NCI-H2029 (cell line): ENCODE measurements around the gene DDOST.

Experiments used
- DNase-seq: peaks from one replicate; lab custom pipeline; 2025; lab: John Stamatoyannopoulos, UW

DDOST gene

DNA sequence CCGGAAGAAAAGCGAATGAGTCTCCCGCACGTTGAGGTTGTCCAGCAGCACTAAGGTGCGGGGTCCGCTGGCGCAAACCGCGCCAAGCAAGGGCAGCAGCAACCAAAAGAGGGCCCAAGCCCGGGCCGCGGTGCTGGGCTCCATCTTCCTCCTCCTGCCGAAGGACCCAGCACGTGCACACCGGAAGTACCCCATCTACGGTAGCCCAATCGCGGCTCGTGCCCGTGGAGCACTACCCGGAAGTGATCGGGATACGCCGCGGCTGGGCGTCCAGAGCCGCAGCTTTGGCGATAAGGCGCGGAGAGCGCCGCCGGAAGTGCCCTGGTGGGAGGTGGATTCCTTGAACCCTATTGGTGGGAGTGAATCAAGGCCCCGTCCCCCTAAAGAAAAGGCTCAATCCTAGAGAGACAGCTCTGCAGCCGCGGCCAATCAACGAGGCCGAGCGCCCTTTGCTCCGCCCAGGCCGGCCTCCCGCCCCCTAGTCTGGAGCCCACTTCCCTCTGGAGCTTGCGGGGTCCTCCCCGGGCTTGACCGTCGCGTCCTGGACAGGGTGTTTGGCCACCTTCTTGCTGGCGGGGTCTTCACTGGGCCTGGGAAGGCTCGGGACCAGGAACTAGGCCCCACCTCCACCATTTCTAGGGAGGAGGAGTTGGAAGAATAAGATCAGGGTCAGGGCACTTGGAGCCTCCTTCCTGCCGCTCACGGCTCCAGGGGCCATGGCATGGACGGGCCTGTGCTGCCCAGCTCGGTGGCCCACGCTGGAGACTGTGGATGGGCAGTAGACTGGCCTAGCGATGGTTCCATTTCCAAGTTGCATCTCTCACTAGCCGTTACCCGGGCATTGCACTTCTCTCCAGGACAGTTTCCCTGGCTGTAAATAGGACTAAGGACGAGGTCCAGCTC, at the start of gene DDOST:
Gene DDOST (minus strand): TSS at position 163 of the 903 bp plus-strand sequence. CDS start 19 bp downstream, at position 144.
- DNase-seq: peak; percentile 97

DNA sequence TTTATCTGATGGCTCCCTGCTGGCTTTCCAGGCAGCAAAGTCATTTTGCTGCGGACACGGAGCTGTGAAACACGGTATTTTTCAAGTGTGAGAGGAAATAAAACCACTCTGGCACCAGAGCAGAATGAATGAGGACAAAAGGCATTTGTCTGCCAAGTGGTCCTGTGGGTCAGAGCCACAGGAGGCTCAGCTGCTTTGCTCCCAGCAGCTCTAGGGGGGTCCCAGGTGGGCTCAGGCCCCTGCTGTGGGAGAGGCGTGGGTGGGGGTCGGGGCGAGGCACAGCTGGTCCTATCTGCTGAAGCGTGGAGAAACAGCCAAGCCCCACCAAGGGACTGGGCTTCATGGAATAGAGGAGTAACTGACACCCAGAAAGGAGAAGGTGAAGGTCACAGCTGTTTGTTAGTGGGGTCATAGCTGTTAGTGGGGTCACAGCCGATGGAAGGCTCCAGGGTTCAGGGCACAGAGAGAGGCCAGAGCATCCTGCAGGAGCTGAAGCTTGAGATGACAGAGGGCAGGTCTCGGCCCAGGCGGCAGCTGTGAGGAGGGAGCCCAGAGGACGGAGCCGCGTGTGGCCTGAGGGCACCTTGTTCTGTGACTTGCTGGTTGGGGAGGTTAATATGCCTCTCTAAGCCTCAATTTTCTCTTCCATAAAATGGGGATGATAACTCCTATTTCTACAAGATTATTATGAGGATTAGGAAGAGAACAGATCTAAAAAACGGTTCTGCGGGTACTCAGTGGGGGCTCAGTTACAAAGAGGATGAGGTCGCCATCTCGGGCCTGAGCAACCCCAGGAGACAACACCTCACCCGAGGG, 49.5 kb upstream of the DDOST start:
- DNase-seq: no peak

DNA sequence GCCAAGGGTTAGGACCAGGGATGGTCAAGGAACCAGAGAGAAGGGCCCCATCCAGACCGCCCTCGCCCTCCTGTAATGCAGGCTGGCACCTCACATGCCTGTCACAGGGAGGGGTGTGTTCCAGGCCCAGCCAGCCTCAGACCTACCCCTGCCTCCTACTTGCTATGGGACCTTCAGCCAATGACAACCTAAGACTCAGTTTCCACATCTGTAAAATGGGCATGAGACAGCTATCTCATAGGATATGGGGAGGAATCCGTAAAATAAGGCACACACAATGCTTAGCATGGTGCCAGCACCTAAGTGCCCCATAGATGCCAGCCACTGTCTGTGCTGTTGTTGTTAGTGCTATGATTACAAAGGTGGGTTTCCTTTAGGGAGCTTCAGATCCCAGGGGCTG, 48.7 kb upstream of the DDOST start:
- DNase-seq: no peak

DNA sequence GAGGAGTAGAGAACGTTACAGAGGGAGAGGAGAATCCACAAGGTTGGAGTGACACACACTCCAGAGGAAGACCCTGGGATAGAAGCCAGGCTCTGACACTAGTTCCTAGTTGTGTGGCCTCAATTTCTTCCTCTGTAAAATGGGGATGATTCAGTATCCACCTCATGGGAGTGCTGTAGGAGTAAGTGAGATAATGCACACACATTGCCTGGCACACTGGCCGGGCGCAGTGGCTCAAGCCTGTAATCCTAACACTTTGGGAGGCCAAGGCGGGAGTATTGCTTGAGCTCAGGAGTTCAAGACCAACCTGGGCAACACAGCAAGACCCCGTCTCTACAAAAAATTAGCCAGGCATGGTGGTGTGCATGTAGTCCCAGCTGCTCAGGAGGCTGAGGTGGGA, 47.7 kb upstream of the DDOST start:
- DNase-seq: no peak

DNA sequence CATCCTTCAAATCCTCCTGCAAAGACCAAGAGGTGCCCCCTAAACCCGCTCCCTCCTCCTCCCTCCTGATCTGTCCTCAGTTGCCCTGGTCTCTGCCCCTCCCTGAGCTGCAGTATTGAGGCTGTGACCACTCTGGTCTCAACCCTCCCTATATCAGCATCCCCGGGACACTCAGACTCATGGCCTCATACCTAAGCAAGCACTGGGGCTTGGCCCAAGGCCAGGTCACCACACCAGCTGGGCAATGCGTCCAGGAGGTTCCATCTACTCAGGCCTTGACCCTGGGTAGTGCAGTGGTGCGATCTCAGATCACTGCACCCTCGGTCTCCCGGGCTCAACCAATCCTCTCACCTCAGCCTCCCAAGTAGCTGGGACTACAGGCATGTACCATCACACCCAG, 46.9 kb upstream of the DDOST start:
- no peak for DNase-seq

DNA sequence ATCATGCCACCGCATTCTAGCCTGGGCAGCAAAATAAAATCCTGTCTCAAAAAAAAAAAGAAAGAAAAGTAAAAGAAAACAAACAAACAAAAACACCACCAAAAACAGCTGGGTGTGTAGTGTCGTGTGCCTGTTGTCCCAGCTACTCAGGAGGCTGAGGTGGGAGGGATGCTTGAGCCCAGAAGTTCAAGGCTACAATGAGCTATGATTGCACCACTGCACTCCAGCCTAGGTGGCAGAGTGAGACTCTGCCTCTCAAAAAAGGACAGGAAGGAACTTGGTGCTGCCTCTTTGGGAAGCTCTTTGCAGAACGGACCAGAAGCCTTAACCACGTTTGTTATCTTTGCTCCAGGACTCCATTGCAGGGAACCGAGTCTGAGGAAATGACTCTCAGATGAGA, 45.7 kb upstream of the DDOST start:
- no peak for DNase-seq

DNA sequence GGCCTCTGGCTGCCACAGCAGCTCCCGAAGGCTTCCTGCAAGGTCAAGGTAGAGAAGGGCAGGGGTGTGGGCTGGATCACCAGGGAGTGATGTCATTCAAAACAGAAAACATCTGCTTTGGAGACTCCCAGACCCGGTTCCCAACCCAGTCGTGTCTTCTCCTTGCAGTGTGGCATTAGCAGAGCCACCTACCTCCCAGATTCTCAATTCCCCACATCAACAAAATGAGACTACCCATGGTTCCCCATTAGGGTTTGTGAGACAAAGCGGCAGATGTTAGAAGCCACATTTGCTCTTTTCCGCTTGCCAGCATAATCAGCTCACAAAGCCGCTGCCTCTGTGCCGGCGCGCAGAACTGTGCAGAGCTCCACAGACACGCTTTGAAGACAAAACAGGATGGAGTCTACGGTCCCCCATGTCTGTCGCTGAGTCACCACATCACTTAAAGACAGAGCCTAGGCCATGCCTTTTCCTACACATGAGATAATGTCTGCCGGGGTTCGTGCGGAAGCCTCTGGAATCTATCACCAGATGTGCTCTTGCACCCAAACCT, 44.1 kb upstream of the DDOST start:
- DNase-seq: no peak

DNA sequence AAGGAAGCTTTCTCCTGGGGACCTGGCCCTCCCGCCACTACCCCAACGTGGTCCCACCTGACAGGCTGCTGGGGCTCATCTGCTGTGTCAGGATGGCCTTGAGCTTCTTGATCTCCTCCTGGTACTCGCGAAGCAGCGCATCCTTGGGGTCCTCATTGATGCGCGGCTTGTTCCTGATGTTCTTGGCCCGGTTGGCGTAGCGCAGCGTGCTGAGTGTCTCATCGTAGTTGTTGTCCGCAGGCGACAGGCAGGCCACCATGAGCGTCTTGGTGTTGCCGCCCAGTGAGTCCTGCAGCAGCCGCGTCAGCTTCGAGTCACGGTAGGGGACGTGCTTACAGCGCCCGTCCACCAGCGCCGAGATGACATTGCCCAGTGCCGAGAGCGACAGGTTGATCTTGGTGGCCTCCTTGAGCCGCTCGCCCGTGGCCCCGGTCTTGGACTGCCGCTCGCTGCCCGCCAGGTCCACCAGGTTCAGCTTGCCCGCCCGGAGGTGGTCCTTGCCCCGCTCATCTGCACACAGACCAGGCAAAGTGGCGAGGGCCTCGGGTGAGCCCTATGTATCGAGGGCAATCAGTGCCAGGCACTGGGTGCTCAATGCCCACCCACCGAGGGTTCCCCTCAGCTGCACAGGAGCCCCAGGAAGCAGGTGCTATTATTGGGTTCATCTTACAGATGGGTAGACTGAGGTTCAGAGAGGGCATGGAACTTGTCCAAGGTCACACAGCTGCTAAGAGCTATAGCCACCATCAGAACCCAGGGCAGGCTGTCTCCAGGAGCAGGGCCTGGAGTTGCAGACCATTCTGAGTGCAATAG, 43.4 kb upstream of the DDOST start:
- DNase-seq: no peak

DNA sequence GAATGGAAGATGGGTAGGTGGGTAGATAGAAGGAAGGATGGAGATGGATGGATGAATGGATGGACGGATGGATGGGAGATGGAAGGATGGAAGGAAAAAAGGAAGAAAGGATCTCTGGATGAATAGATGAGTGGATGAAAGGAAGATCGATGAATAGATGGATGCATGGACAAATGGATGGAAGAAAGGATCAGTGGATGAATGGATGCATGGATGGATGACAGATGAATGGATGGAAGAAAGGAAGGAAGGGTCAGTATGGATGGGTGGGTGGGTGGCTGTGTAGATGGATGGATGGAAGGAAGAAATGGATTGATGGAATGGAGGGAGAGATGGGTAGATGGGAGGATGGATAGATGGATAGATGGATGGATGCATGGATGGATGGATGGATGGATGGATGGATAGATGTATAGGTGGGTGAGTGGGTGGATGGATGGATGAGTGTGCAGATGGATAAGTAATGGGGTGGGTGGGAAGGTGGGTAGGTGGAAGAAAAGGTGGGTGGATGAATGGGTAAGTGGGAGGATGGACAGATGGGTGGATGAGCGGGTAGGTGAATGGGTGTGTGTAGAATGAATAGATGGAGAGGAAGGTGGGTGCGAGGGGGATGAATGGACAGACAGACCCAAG, 42.1 kb upstream of the DDOST start:
- DNase-seq: no peak

DNA sequence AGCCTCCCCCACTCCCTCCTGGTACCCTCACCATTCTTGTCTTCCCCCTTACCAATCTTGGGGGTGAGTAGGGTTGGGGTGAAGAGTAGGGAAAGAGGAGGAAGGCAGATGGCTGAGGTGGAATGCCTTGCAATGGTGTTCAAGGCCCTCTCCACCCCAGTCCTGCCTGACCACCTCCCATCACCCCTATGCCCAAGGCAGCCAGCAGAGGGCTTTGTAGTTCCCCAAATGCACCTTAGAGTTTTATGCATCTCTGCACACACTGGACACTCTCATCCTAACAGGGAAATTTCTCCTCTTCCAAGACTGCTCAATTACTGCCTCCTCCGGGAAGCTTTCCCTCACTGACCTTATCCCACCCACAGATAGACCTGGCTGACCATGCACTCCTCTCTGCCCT, 41.2 kb upstream of the DDOST start:
- DNase-seq: no peak

DNA sequence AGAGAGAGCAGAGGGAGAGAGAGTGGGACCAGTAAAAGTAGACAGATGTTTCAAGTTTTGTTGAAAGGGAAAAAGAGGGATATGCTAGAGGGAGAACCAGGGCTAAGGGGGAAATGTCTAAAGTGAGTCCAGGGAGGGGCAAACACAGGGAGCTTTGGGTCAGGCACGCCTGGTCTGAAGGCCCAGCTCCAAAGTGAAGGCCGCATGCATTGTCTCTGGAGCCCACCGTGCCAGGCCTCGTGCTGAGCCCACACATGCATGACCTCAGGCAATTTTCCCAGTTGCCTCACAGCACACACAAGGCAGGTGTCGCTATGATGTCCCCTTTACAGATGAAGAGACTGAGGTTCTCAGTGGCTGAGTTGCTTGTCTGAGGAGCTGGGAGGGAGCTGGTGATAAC, 40.7 kb upstream of the DDOST start:
- DNase-seq: no peak

DNA sequence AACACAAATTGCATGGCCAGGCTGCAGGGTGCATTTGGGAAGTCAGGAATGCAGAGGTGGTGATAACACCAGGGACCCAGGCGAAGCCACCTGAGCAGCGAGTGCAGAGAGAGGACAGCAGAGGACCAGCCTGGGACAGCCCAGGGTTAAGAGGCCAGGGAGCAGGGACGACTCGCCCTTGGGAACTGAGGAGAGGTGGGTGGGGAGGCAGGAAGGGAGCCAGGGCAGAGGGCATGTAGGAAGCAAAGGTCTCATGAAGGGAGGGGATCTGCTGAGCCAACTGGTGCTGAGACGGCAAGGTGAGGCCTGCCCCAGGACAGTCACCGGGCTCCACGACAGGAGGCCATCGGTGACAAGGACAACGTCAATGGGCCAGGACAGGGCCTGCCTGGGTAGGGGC, 40.3 kb upstream of the DDOST start:
- no peak for DNase-seq

DNA sequence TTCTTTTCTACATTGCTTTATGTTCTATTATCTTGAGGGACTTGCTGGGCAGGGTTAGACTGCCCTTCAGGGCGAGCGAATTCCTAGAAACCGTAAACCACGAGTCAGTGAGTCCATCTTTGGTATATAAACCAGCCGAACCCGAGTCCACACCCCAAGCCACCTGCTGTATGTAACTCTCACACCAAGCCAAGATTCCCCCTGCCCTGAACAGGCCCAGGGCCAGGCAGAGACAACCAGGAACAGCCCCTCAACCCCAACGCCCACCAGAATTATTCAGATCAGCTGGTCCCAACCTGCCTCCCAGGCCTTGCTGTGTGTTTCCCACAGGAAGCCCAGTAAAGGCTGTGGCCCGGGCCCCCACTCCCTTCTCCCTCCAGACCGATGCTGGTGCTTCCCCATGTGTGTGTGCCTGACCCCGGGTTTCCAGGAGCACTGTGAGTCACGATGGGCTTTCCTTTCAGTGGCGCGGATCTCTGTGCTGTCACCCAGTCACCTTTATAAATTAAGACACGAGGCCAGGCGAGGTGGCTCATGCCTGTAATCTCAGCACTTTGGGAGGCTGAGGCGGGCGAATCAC, 39.6 kb upstream of the DDOST start:
- DNase-seq: no peak

DNA sequence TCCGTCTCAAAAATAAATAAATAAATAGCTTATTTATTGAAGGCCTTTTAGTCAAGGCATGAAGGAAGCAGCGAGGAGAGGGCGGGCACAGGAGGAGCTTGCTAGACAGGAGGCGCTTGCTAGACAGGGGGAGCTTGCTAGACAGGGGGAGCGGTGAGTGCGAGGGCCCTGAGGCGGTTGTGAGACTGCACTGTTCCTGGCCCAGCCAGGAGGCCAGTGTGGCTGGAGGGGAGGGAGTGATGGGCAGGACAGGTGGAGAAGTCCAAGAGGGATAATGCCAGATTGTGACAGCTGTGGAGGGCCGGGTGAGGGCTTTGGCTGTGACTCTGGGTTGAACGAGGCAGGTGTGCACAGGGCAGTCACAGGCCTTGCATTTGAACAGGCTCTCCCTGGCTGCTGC, 38.4 kb upstream of the DDOST start:
- no peak for DNase-seq

DNA sequence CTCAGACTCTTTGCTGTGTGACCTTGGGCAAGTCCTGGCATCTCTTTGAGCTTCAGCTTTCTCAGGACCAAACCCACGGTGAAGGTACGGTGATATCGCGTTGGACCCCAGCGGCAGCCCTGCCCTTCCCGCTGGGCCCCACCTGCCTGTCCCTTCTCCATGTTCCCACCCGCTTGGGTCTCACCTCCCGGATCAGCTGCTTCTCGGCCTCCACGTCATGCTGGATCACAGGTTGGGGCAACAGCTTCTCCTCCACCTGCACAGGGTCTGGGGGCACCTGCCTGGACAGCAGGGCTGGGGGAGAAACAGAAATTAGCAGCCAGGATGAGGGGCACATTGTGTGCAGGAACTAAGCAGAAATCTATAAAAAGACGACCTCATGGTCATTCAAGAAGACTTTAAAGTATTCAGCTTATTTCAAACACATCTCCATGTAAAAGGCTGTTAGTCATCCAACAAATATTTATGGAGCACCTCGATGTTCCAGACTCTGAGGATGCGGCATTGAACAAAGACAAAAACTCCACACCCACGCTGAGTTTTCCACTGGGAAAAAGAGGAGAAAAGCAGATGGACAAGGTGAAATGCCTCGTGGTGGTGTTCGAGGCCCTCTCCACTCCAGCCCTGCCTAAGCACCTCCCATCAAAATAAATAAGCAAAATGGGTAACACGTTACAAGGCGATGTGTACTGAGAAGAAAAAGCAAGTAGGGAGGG, 37.2 kb upstream of the DDOST start:
- no peak for DNase-seq

DNA sequence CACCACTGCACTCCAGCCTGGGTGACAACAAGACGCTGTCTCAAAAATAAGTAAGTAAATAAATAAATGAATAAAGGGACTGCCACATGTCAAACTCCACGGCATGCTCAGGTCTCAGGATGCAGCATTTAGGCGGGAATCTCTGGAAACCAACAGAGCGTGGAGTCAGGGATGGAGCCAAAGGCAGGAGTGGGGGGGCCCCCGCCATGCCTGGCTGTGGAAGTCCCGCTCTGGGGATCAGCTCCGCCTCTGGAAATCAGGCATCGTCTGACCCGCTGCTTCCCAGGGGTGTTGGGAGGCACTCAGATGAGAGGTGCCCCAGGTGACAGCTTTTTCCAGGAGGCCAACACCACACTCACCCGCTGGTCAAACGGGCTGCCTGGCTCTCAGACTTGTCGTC, 36.4 kb upstream of the DDOST start:
- no peak for DNase-seq

DNA sequence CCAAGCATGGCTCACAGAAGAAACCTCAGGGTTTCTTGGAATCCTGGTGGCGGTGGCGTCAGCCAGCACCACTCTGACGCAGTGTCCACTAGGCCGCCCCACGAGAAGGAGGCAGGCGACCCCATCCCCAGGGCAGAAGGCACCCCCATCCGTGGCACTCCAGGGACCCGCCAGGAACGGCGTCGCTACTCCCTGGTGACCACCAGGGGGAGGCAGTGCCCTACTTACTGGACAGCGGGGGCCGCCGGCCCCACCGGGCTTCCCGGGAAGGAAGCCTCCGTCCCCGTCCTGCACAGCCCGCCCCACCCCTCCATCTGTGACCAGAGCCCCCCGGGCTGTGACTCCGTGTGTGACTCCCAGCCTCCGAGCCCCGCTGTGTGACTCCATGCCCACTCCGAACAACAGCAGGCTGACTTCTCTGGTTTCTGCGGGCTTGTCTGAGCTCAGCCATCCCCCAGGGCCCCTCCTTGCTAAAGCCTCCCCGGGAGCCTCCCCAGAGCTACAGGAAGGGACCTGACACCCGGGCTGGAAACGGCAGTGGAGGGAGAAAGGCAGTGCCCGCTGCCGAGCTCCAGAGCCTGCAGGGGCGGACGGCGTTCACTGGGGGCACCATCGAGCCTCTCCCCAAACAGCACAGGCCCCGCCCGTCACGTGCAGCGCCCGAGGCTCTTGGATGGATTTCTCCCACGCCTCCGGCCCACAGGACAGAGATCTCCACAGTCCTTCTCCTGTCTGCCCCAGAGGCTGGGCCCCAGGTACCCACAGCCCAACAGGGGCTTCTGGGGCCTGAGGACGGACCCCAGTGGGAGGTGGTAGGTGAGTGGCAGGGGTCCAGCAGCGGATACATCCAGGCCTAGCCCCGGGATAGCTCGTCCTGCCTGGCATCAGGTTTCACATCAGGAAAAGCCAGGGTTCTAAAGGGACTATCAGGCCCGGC, 35.5 kb upstream of the DDOST start:
- peak; percentile 63 for DNase-seq

DNA sequence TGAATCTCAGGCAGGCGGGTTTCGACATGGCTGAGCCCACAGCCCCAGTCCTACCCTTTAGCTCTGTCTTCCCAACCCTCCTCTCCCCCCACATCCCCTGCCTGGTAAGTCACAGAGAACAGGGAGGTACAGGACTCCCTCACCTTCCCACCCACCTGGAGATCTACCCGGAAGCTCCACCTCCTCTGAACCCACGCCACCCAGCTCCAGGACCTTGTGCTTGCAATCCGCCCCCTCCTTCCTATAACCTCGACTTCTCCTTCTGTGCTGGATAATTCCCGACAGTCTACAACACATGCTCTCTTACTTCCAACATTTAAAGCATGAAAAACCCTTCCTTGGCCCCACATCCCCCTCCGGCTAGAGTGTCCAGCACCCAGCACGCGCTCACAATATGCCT, 34.3 kb upstream of the DDOST start:
- no peak for DNase-seq

DNA sequence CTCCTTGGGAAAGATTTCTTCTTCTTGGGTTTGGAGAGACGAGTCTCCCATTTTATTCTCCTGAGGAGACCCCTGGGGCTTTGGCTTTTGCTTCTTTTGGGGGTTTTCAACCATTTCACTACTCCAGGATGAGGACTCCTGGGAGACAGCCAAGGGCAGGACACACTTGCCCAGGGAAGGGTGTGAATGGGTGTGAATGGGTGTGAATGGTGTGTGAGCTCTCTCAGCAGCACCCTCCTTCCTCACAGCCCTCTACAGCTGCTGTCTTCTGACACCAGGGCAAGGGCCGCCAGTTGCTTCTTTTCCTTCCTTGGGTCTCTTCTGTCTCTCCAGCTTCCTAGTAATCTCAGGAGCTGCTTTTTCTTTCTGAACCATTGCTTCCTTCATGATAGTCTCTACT, 32.5 kb upstream of the DDOST start:
- no peak for DNase-seq
